GM18858 (cell line): Measurements from ENCODE around the gene CARTPT.
A peak's percentile ranks its signal among the peaks of the same experiment; 100 is the strongest.

ENCODE experiments used
- ATAC-seq: cut with Tn5 transposase; IDR thresholded peaks from one replicate; pipeline ENCODE4 v1.9.1; 2021; ENCODE audit not compliant: unreplicated experiment

CARTPT gene

GRCh38 chr5:71737931-71738539, 19.0 kb downstream of the CARTPT start:
- ATAC-seq, result no peak

GRCh38 chr5:71738662-71739361, 19.7 kb downstream of the CARTPT start:
- ATAC-seq, result no peak

GRCh38 chr5:71740015-71740753, 21.1 kb downstream of the CARTPT start:
- peak; percentile 90 for ATAC-seq

- no peak for ATAC-seq
These were observed 24.1 kb downstream of the CARTPT start for GRCh38 chr5:71743155-71743554.

GRCh38 chr5:71744009-71744790, 25.1 kb downstream of the CARTPT start:
- ATAC-seq, result no peak

- no peak for ATAC-seq
These were observed 28.1 kb downstream of the CARTPT start for GRCh38 chr5:71747182-71747581.

GRCh38 chr5:71748360-71748759, 29.3 kb downstream of the CARTPT start:
- no peak for ATAC-seq

GRCh38 chr5:71751422-71751821, 32.3 kb downstream of the CARTPT start:
- no peak for ATAC-seq

- no peak for ATAC-seq
These were observed 33.5 kb downstream of the CARTPT start for GRCh38 chr5:71752441-71753190.

GRCh38 chr5:71757590-71758543, 38.8 kb downstream of the CARTPT start:
- peak; percentile 62 for ATAC-seq

GRCh38 chr5:71762826-71763225, 43.8 kb downstream of the CARTPT start:
- no peak for ATAC-seq

GRCh38 chr5:71767661-71768060, 48.6 kb downstream of the CARTPT start:
- no peak for ATAC-seq

- no peak for ATAC-seq
These were observed 50.2 kb downstream of the CARTPT start for GRCh38 chr5:71769287-71769686.

- ATAC-seq, result no peak
These were observed 51.3 kb downstream of the CARTPT start for GRCh38 chr5:71770381-71770780.
